GM19467 (cell line): ENCODE data around the gene DLG2.

ENCODE experiments used
- ATAC-seq: cut with Tn5 transposase; IDR thresholded peaks from one replicate; pipeline ENCODE4 v1.9.1; 2021; ENCODE audit warnings: mild to moderate bottlenecking, moderate library complexity; ENCODE audit not compliant: unreplicated experiment

DLG2 gene

GRCh38 chr11:84612645-84613044, 1014.5 kb downstream of the DLG2 start:
- ATAC-seq: no peak

- ATAC-seq: no peak
These were observed 1018.3 kb downstream of the DLG2 start for GRCh38 chr11:84608837-84609196.

- no peak for ATAC-seq
These were observed 1018.9 kb downstream of the DLG2 start for GRCh38 chr11:84607975-84608836.

- no peak for ATAC-seq
These were observed 1032.5 kb downstream of the DLG2 start for GRCh38 chr11:84594602-84595001.

- ATAC-seq: no peak
These were observed 1037.0 kb downstream of the DLG2 start for GRCh38 chr11:84590106-84590505.

GRCh38 chr11:84588131-84588829, 1038.9 kb downstream of the DLG2 start:
- ATAC-seq: no peak

- ATAC-seq: no peak
These were observed 1044.0 kb downstream of the DLG2 start for GRCh38 chr11:84583106-84583505.

- ATAC-seq: no peak
These were observed 1046.1 kb downstream of the DLG2 start for GRCh38 chr11:84581083-84581482.

GRCh38 chr11:84580428-84580827, 1046.7 kb downstream of the DLG2 start:
- no peak for ATAC-seq

- no peak for ATAC-seq
These were observed 1053.3 kb downstream of the DLG2 start for GRCh38 chr11:84573868-84574267.

- ATAC-seq: no peak
These were observed 1060.5 kb downstream of the DLG2 start for GRCh38 chr11:84566671-84567070.

GRCh38 chr11:84564867-84565184, 1062.3 kb downstream of the DLG2 start:
- no peak for ATAC-seq

GRCh38 chr11:84564180-84564866, 1062.8 kb downstream of the DLG2 start:
- ATAC-seq: peak; percentile 86

- ATAC-seq: no peak
These were observed 1063.8 kb downstream of the DLG2 start for GRCh38 chr11:84563356-84563755.

- no peak for ATAC-seq
These were observed 1066.9 kb downstream of the DLG2 start for GRCh38 chr11:84560206-84560605.

- ATAC-seq: peak; percentile 96
These were observed 1068.8 kb downstream of the DLG2 start for GRCh38 chr11:84558085-84558905.

GRCh38 chr11:84552791-84553190, 1074.4 kb downstream of the DLG2 start:
- no peak for ATAC-seq

- ATAC-seq: peak; percentile 95
These were observed 1077.9 kb downstream of the DLG2 start for GRCh38 chr11:84549217-84549616.

GRCh38 chr11:84544566-84544965, 1082.6 kb downstream of the DLG2 start:
- ATAC-seq: no peak

- ATAC-seq: no peak
These were observed 1083.6 kb downstream of the DLG2 start for GRCh38 chr11:84543367-84544159.
